Measurements from ENCODE around the gene NIPA2.
A peak's percentile ranks its signal among the peaks of the same experiment; 100 is the strongest.

The NIPA2 gene

GRCh38 chr15:22877607-22878006, 39.1 kb downstream of the NIPA2 start:
- DNase-seq (ENCODE audit: low spot score), result no peak

DNA sequence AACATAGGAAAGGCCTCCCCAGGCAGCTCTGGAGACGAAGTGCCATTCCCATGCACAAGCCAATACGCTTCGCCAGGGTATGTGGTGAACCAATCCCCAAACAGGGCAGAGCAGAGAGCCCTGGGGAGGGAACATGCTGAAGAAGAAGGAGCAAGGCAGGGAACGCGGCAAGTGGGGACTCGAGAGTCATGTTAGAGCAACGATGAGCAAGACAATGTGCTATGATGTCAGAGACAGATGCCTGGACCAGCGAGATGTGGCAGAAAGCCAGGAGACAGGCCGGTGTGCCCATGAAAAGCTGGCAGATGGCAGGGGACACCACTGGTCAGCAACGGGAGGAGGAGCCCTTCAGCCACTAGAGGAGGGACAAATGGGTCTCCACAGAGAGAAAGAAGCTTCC, 39.6 kb downstream of the NIPA2 start:
- no peak for DNase-seq (ENCODE audit: low spot score)

DNA sequence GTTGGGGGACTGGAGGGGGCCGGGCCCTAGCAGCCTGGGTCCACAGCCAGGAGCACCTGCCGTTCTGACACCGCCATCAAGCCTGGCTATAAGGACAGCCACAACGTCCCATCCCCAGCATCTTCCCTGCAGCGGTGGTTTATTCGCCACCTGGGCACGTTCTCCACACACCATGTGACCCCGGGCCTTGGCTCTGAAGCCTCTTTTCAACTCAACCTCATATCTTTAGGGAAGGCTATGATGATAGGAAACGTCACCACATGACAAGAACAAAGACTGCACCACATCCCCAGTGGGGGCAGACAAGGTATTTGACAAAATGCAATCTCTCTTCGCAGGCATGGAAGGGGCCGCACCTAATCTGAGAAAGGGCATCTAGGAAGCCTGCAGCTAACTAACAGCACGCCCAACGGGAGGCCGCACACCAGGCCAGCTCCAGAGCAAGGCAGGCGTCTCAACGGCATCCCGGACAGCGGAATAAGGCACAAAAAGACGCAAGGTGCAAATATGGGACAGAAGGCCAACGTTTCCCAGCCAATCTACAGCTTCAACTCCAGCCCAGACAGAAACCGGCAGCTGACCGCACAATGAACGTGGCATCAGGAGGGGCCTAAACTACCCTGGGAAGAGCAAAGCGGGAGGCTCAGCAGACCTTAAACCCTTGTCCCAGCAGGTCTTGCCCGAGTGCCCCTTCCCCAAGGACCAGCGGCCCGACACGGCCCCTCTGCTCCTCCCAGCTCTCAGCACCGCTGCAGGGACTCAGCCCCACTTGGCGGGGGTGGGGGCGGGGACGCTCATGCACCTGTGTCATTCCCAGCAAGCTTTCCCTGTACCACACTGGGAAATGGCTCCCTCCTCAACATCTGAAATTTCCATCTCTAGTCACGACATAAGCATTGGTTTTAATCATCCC, 41.9 kb downstream of the NIPA2 start:
- no peak for DNase-seq (ENCODE audit: low spot score)

DNA sequence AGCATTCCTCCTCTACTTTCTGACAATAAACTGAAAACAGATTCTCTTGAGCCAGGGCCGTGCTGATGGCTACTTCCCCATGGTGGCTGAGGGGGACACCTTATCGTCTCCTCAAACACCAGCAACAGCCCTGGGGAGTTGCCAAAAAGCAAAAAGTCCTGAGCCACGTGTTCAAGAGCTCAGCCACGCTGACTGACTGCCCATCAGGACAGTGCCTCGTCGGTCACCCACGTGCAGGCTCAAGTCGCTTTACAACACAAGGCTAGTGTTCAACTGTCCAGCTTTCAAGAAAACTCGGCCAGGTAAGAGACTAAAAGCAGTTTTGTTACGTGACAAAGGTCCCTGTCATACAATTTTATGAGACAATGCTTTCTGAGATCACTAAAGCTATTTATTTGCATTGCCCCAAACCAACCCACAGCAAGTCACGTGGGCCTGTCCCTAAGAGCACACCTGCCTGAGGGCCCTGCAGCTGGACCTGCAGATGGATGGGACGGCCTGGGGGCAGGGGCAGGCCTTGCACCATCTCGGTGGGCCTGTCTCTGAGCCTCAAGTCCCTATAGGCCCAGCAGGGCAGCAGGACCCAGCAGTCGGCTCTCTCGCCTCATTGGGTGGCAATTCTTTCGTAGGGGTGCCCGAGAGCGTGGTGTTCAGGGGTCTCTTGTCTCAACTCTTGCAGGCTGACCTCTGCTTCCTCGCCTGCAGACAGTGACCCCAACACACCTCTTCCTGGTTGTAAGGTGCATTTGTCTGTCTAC, 42.7 kb downstream of the NIPA2 start:
- no peak for DNase-seq (ENCODE audit: low spot score)

DNA sequence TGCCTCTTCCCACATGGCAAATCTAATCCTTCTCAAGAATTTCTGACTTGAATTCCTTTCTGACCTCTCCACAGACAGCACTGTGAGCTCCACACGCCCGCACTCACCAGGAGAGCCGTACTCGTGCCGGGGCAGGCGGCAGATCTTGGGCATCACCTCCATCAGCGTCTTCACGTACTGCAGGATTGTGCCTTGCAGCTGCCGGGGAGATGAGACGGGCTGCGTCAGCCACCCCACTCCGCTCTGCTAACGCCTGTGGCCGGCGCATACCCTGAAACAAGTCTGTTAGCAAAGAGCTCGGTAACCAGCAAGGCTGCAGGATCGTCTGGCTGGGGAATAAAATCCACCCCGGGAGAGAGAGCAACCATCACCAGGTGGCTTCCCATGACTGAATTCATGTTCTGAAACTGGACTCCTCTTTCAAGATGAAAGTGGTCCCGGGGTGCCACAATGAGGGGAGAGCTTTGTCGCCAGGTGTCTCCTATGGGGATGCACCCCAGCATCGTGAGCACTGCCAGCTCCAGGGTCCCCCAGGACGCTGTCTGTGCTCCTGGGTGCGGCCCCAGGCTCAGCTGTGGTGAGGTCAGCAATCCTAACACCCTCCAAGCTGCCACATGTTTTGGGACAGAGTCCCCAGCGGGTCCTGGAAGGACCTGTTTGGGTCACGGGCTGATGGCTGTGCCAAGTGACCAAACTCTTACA, 43.4 kb downstream of the NIPA2 start:
- no peak for DNase-seq (ENCODE audit: low spot score)

DNA sequence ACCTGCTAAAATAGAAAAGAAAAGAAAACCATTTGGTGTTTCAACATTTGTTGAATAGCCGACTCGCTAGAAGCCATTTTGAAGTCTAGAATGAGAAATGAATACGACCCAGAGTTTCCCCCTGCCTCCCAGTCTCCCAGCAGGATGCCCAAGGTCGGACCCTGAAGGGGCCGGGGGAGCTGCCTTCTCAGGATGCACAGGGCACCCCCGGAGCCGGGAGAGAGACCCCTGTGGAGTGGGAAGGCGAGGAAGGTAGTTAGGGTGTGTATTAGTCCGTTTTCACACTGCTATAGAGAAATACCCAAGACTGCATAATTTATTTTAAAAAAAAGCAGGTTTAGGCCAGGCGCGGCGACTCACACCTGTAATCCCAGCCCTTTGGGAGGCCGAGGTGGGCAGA, 44.7 kb downstream of the NIPA2 start:
- DNase-seq (ENCODE audit: low spot score), result no peak

DNA sequence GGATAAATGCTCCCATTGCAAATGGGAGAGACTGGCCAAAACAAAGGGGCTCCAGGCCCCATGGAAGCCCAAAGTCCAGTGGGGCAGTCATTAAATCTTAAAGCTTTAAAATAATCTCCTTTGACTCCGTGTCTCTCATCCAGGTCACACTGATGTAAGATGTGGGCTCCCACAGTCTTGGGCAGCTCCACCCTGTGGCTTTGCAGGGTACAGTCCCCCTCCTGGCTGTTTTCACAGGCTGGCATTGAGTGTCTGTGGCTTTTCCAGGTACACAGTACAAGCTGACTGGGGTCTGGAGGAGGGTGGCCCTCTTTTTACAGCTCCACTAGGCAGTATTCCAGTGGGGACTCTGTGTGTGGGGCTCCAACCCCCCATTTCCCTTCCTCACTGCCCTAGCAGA, 45.9 kb downstream of the NIPA2 start:
- DNase-seq (ENCODE audit: low spot score), result no peak

DNA sequence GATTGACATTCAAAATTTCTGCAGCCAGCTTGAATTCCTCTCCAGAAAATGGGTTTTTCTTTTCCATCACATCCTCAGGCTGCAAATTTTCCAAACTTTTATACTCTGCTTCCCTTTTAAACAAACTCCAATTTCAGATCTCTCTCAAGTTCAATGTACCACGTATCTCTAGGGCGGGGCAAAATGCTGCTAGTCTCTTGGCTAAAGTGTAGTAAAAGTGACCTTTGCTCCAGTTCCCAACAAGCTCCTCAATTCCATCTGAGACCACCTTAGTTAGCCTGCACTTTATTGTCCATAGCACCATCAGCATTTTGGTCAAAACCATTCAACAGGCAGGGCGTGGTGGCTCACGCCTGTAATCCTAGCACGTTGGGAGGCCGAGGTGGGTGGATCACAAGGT, 46.7 kb downstream of the NIPA2 start:
- no peak for DNase-seq (ENCODE audit: low spot score)

DNA sequence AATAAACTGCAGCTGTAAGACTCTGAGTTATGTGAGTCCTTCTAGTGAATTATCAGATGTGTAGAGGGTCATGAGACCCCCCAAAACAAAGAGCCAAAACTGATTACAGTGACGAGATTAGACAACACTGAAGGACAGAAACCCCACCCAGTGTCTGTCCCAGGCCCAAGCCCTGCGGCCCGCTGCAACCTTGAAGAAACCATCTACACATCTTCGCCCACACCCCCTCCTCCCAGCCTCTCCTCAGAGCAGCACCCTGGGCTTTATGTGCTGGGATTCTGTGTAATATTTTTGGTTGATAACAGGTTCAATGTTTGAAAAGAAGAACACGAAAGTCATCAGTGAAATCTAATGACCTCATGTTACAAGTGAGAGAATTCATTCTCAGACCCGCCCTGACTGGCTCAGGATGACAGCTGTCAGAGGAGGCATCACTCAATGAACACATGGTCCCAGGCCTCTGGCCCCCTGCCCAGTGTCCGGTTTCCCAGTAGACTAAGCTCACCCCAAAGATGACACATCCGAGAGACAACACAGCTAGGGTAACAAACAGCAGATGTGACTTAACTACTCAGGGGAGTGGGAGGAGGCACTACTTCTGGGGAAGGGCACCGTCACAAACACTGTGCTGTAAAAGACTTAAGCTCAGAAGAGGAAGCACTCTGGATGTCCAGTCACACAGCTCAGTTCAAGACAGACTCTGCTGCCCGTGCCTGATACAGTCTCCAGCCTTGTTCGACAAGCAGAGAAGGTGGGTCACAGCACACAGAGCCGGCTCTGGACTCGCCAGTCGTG, 48.9 kb downstream of the NIPA2 start:
- DNase-seq (ENCODE audit: low spot score), result peak; percentile 36

DNA sequence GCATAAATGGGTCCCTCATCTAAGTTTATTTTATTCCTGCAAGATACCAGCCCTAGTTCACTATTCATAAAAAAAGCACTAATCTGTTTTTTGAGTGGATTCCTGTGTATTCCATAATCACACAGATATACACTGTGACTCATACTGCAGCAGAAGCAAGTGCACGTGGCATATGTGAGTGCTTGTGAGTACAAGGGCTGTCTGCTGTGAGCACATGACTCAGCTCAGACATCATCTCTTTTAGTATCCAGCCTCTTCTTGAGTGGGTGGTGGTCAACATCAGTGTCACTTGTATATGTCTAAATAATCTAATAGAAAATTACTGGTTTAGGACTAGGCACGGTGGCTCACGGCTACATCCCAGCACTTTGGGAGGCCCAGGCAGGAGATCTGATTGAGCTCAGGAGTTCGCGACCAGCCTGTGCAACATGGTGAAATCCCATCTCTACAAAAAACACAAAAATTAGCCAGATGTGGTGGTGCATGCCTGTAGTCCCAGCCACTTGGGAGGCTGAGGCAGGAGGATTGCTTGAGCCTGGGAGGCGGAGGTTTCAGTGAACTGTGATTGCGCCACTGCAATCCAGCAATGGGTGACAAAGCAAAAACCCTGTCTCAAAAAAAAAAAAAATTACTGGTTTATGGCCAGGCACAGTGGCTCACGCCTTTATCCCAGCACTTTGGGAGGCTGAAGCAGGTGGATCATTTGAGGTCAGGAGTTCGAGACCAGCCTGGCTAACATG, 49.8 kb downstream of the NIPA2 start:
- peak; percentile 78 for DNase-seq (ENCODE audit: low spot score)

DNA sequence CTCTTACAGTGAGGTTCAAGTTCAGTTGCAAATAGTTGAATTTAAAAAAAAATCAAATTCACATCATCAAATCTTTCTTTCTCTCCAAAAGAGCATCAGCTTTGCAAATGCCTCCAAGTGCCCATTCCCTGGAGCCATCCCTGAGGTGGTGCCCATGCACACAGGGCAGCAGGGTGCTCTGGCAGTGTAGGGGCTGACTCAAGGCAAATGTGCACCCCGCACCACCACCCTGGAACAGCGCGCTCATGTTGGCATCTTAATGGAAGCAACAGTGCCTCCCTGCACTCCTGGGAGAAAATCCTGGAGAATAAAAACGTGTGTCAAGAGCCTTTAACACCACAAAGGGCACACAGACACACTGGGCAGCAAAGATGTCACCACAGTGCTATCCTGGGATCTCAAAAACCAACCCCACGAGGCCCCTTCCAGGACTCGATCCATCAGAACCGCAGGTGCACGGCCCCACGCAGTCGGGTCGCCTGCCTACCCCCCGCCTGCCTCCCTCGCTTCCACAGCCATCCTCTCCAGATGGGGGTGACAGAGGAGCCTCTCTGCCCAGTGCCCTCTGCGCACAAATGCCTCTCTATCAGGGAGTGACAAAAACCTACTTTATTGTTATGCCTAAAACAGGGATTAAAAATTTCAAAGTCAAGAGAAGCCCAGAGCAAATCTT, 50.8 kb downstream of the NIPA2 start:
- no peak for DNase-seq (ENCODE audit: low spot score)

DNA sequence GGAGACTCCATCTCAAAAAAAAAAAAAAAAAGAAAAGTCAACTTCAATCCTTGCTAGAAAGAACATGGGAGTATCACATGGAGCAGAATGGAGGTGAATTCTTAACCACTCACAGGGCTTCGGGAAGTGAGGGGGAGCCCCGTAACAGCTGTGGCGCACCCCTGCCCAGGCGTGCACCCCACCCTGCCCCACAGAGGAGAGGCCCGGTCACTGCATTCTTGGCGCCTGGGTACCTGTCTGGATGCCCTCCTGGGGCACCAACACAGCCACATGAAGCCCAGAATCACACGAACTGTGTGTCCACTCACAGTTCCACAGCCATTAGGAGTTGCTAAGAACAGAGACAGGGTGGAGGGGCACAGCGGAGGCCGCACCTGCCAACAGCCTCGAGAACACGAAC, 51.8 kb downstream of the NIPA2 start:
- no peak for DNase-seq (ENCODE audit: low spot score)

GRCh38 chr15:22891426-22892210, 53.2 kb downstream of the NIPA2 start:
- no peak for DNase-seq (ENCODE audit: low spot score)

DNA sequence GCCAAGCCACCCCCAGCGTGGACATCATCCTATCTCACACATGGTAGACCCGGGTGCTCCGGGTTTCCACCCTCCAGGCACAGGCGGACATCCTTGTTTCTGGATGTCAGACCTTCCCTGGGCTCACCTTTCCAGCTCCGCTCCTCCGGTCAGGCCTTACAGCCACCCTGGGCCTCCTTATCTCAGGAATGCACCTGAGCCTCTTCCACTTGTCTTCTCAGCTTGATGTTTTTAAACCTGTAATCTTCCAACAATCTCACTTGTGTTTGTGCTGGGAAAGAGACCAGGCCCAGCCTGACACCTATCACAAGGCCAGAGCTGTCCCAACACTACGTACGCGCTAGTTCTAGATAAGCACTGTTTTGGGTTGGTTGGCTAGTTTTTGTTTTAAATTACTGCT, 53.9 kb downstream of the NIPA2 start:
- no peak for DNase-seq (ENCODE audit: low spot score)

GRCh38 chr15:22893081-22893480, 54.6 kb downstream of the NIPA2 start:
- no peak for DNase-seq (ENCODE audit: low spot score)

DNA sequence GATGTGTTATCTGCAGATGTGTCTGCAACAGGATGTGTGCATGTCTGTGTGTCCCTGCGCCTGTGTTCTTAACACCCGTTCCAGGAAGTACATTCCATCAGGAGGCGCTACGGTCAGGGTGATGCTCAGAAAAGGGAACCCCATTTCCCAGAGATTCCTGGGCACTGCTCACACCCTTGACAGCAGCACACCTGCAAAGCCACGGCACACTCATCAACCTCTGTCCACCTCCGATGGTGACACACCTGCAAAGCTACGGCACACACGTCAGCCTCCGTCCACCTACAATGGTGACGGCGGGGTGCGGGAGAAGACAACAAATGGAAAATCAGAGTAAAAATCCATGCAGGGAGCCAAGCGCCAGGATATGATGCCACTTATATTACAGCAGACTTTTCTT, 55.4 kb downstream of the NIPA2 start:
- DNase-seq (ENCODE audit: low spot score), result no peak

GRCh38 chr15:22895465-22896190, 57.2 kb downstream of the NIPA2 start:
- DNase-seq (ENCODE audit: low spot score), result peak; percentile 95

GRCh38 chr15:22902046-22902445, 63.6 kb downstream of the NIPA2 start:
- DNase-seq (ENCODE audit: low spot score), result no peak

- no peak for DNase-seq (ENCODE audit: low spot score)
These were observed 64.1 kb downstream of the NIPA2 start for GRCh38 chr15:22902578-22902977.

Data from kidney tubule cell (primary cell).